SH-SY5Y (cell line): ENCODE results near the gene ENHO.

Source experiments
- GATA2 ChIP-seq: IDR thresholded peaks from 2 replicates; pipeline ENCODE4 v1.6.1; 2011; ENCODE audit warnings: mild to moderate bottlenecking, low read depth, low read length
- GATA3 ChIP-seq: IDR thresholded peaks from 2 replicates; pipeline ENCODE4 v1.6.1; 2011; ENCODE audit warnings: low read depth, mild to moderate bottlenecking, low read length, moderate library complexity

DNA sequence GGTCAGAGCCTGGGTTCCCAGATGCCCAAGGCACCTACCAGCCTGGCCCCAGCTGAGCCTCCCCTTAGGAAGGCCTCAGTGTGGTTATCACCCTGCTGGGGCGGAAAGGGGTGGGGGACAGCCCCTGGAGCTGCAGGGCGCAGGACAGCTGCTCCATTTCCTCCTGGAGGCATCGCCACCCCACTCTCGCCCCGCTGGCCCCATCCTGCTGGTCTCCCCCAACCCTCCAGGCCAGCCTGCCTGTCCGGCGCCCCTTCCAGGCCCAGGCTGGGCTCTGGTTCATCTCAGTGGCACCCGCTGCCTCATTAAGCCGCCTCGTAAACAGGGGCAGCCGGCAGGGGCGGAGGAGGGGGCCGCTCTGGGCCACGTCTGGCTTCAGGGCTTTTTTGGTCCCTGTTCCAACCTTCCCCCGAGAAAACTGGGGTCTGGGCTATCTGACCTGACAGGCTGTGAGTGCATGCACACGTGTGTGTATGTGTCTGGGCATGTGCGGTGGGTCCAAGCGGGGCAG is 30.8 kb upstream of the ENHO start:
- no peak for TF ChIP-seq GATA3
- TF ChIP-seq GATA2 = no peak
